T-cell (primary cell): ENCODE data around the gene KLHL24. TPM values are rescaled to one million over a fixed set of nuclear protein-coding genes. Genes with fewer than 3 reads are reported as not detected.
A peak's percentile ranks its signal among the peaks of the same experiment; 100 is the strongest.

Experiments
- ATAC-seq, 4 experiments: fragments of 200-7000 bp in 3 of 4; fragments of 150-1000 bp in 1 of 4; cut with Tn5 transposase; replicated peaks in 1 of 4; 1 replicate in 3 of 4; 2 replicates in 1 of 4; pipeline ENCODE4 v1.10.0; 2021; ENCODE audit warnings: moderate library complexity in 3 of 4, mild to moderate bottlenecking in 2 of 4, moderate number of reproducible peaks in 1 of 4
- CTCF ChIA-PET, 2 donors: fragments of 300-600 bp; sonication (Branson Sonifier 250); formaldehyde crosslinking; loops; one replicate each; lab custom pipeline; 2022; ENCODE audit warnings: antibody characterized with exemption in 2 of 2; lab: Charles Lee
- POLR2A ChIA-PET, 2 donors: fragments of 300-600 bp; sonication (Branson Sonifier 250); formaldehyde crosslinking; loops; one replicate each; lab custom pipeline; 2022; ENCODE audit warnings: antibody characterized with exemption in 2 of 2; lab: Charles Lee
- DNase-seq, 35 experiments: peaks; one replicate each; pipeline versions ENCODE4 v3.0.0 to v3.0.0-alpha.2; 2013 to 2023
- H3K27ac ChIP-seq: one replicate; pipeline ENCODE4 v1.5.1; 2013; ENCODE audit warnings: low read length
- H3K27me3 ChIP-seq, 2 experiments: replicated peaks in 1 of 2; 1 replicate in 1 of 2; 2 replicates in 1 of 2; pipeline versions ENCODE4 v1.6.1 to v1.7.0; 2013; ENCODE audit warnings: low read length in 1 of 2, mixed read lengths in 1 of 2; ENCODE audit not compliant: control insufficient read depth in 2 of 2, insufficient read depth in 2 of 2; ENCODE audit errors: extremely low read depth in 1 of 2
- H3K36me3 ChIP-seq, 2 donors: 1 replicate in 1 of 2; 2 replicates in 1 of 2; pipeline versions ENCODE4 v1.6.1 to v1.7.0; 2013; ENCODE audit warnings: low read length in 1 of 2; ENCODE audit not compliant: control insufficient read depth in 2 of 2, insufficient read depth in 1 of 2; ENCODE audit errors: extremely low read depth in 1 of 2
- H3K4me1 ChIP-seq, 2 experiments: 1 replicate in 1 of 2; 2 replicates in 1 of 2; pipeline versions ENCODE4 v1.6.1 to v1.7.0; 2013; ENCODE audit warnings: low read length in 2 of 2, mixed read lengths in 1 of 2; ENCODE audit not compliant: insufficient read depth in 2 of 2, control insufficient read depth in 1 of 2; ENCODE audit errors: extremely low read depth in 1 of 2
- H3K4me3 ChIP-seq, 2 donors: 1 replicate in 1 of 2; 2 replicates in 1 of 2; pipeline versions ENCODE4 v1.5.1 to v1.7.0; 2013; ENCODE audit warnings: mild to moderate bottlenecking in 2 of 2, low read length in 1 of 2, moderate library complexity in 1 of 2; ENCODE audit not compliant: control insufficient read depth in 1 of 2; ENCODE audit errors: extremely low read depth in 1 of 2
- H3K9me3 ChIP-seq: 2 replicates; pipeline ENCODE4 v1.7.0; 2013
- H3K27ac Mint-ChIP-seq, 2 donors: one replicate each; pipeline ENCODE4 v1.8.0; 2020 to 2021; ENCODE audit warnings: mild to moderate bottlenecking in 2 of 2, mixed read lengths in 2 of 2
- H3K27me3 Mint-ChIP-seq, 2 donors: one replicate each; pipeline ENCODE4 v1.8.0; 2021 to 2022; ENCODE audit warnings: mixed read lengths in 2 of 2
- H3K36me3 Mint-ChIP-seq: one replicate; pipeline ENCODE4 v1.8.0; 2021; ENCODE audit warnings: mixed read lengths
- H3K4me1 Mint-ChIP-seq, 3 donors: one replicate each; pipeline ENCODE4 v1.8.0; 2020 to 2022; ENCODE audit warnings: mixed read lengths in 3 of 3, mild to moderate bottlenecking in 1 of 3
- H3K4me3 Mint-ChIP-seq, 3 donors: one replicate each; pipeline ENCODE4 v1.8.0; 2020 to 2022; ENCODE audit warnings: mild to moderate bottlenecking in 3 of 3, mixed read lengths in 3 of 3, moderate library complexity in 3 of 3
- H3K9me3 Mint-ChIP-seq, 3 donors: one replicate each; pipeline ENCODE4 v1.8.0; 2020 to 2022; ENCODE audit warnings: mixed read lengths in 3 of 3
- WGBS: methylation state at CpG from one replicate; pipeline ENCODE4 v1.1.5; 2013; ENCODE audit warnings: missing lambda C conversion rate; ENCODE audit not compliant: insufficient coverage; 5-methylcytosine and 5-hydroxymethylcytosine counted together
- total RNA-seq, 35 experiments: library from RNA in 6 of 35; stranded (reverse) in 6 of 35; fragments of 120-200 nt in 1 of 35; gene quantifications; one replicate each; pipeline versions ENCODE4 v1.2.1 to v1.2.4 and lab custom pipeline; 2013 to 2026

KLHL24 gene
- total RNA-seq, 5 donors from 2014 or later (not counting 1 experiment from before 2014, with no cell fraction given) = 83.3 to 145 (median 101) TPM

- ATAC-seq (no peak), DNase-seq (no peak)
- Histone ChIP-seq H3K4me1 (no peaks in the 10 kb centered on the region), H3K9me3 (no peaks in the 10 kb centered on the region), H3K27ac (no peak overlapping the region), H3K27me3 (no peaks in the 10 kb centered on the region), H3K36me3 (peaks cover 2 to 63% of the 10 kb centered on the region in 2 donors), H3K4me3 (no peak overlapping the region)
- 100% methylated on average over 1 of the region's 6 CpGs for WGBS
- no peak overlapping the region for H3K4me3 Mint-ChIP-seq
- H3K4me1 Mint-ChIP-seq = no peaks in the 10 kb centered on the region
- ChIA-PET POLR2A (no interaction called here), CTCF (interaction anchor here in 1 of 2 donors (0.5 kb wide), 1 partner anchor 111 kb away, joined by 3 read pairs; no protein-coding TSS in a partner anchor)
- peaks cover 57% of the 10 kb centered on the region for H3K36me3 Mint-ChIP-seq
- H3K27me3 Mint-ChIP-seq = no peaks in the 10 kb centered on the region
- H3K27ac Mint-ChIP-seq = peak overlapping the region in 1 of 2 donors; percentile 23
- H3K9me3 Mint-ChIP-seq = no peaks in the 10 kb centered on the region
These were observed 90.0 kb downstream of the KLHL24 start for GRCh38 chr3:183725387-183725786.

DNA sequence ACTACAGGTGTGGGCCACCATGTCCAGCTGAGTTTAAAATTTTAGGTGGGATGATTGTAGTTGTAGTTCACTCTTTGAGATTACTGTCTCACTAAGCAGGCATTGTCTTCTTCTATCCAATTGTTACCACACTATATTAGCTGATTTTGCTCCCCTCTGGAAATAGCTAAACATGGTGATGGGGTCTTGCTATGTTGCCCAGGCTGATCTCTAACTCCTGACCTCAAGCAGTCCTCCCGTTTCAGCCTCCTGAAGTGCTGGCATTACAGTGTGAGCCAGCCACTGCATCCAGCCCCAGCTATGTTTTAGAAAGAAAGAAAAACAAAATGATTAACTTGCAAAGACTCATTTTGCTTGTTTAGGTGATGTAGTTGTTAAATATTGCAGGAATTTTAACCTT lies 92.8 kb downstream of the KLHL24 start:
- H3K4me3 Mint-ChIP-seq = no peak overlapping the region
- ChIA-PET CTCF (no interaction called here), POLR2A (no interaction called here)
- Histone ChIP-seq H3K36me3 (peaks cover 2 to 58% of the 10 kb centered on the region in 2 donors), H3K4me3 (no peak overlapping the region), H3K27me3 (no peaks in the 10 kb centered on the region), H3K9me3 (no peaks in the 10 kb centered on the region), H3K4me1 (no peaks in the 10 kb centered on the region), H3K27ac (no peak overlapping the region)
- WGBS = no CpG with 5 or more reads among the region's 1 CpG
- no peaks in the 10 kb centered on the region for H3K9me3 Mint-ChIP-seq
- no peak for ATAC-seq
- no peak for DNase-seq
- no peak overlapping the region for H3K27ac Mint-ChIP-seq
- H3K36me3 Mint-ChIP-seq = peaks cover 50% of the 10 kb centered on the region
- H3K27me3 Mint-ChIP-seq = no peaks in the 10 kb centered on the region
- no peaks in the 10 kb centered on the region for H3K4me1 Mint-ChIP-seq

- no peaks in the 10 kb centered on the region for H3K27me3 ChIP-seq
- H3K9me3 ChIP-seq = no peaks in the 10 kb centered on the region
- H3K36me3 ChIP-seq = peaks cover 2 to 60% of the 10 kb centered on the region in 2 donors
- no peak overlapping the region for H3K27ac Mint-ChIP-seq
- WGBS = no CpG with 5 or more reads among the region's 2 CpGs
- no peak for DNase-seq
- CTCF ChIA-PET = interaction anchor here (0.6 to 0.7 kb wide), 2 partner anchors 78 to 300 kb away, joined by 4 to 5 read pairs; no protein-coding TSS in a partner anchor
- H3K4me3 Mint-ChIP-seq = no peak overlapping the region
- no peak overlapping the region for H3K27ac ChIP-seq
- H3K9me3 Mint-ChIP-seq = no peaks in the 10 kb centered on the region
- POLR2A ChIA-PET = no interaction called here
- peaks cover 0 to 5% (median 0%) of the 10 kb centered on the region in 3 donors for H3K4me1 Mint-ChIP-seq
- H3K36me3 Mint-ChIP-seq = peaks cover 67% of the 10 kb centered on the region
- ATAC-seq = no peak
- H3K4me1 ChIP-seq = no peaks in the 10 kb centered on the region
- no peak overlapping the region for H3K4me3 ChIP-seq
- no peaks in the 10 kb centered on the region for H3K27me3 Mint-ChIP-seq
These were observed 94.9 kb downstream of the KLHL24 start for GRCh38 chr3:183730361-183730760.

DNA sequence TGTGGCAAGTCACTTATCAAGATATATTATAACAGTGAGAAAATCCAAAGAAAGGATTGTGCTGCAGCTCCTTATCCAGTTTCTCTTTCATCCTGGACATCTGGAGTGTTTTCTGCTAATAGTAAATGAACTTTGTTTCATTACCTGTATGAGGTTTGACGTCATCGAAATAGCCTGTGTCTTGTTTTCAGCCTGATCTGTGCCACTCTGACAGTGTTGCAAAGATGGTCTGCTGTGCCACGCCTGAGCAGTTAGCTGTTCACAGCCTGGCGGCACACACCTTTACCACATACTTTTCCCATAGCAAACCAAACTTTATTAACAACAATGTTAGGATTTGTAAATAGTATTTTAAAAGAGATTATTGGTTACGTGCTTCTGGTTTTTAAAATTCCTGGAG lies 96.2 kb downstream of the KLHL24 start:
- no peak overlapping the region for H3K27ac Mint-ChIP-seq
- no peaks in the 10 kb centered on the region for H3K9me3 Mint-ChIP-seq
- ChIA-PET POLR2A (no interaction called here), CTCF (no interaction called here)
- no peak for DNase-seq
- H3K4me1 Mint-ChIP-seq = peaks cover 0 to 5% (median 0%) of the 10 kb centered on the region in 3 donors
- Histone ChIP-seq H3K27me3 (no peaks in the 10 kb centered on the region), H3K4me3 (no peak overlapping the region), H3K4me1 (no peaks in the 10 kb centered on the region), H3K36me3 (peaks cover 2 to 61% of the 10 kb centered on the region in 2 donors), H3K27ac (no peak overlapping the region), H3K9me3 (no peaks in the 10 kb centered on the region)
- ATAC-seq = no peak
- WGBS = 100% methylated on average over 3 of the region's 5 CpGs
- H3K36me3 Mint-ChIP-seq = peaks cover 66% of the 10 kb centered on the region
- H3K4me3 Mint-ChIP-seq = no peak overlapping the region
- no peaks in the 10 kb centered on the region for H3K27me3 Mint-ChIP-seq

DNA sequence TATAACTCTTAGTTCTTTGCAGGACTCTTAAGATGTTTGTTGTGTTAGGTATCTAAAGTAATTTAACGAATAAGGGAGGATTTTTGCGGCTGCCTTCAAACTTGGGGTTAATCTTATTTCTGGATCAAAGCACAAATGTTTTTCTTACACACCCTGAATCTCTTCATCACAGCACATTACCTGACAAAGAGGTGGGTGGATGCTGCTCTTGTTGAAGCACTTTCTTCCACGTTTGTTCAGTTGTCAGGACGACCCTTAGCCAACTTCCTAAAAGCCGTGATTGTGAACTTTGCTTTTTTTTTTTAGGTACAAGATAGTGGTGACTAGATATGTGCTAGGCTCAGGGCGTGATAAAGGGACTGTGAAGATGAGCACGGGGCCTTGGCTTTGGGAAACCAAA lies 98.1 kb downstream of the KLHL24 start:
- no peaks in the 10 kb centered on the region for H3K9me3 Mint-ChIP-seq
- peaks cover 2 to 64% of the 10 kb centered on the region in 2 donors for H3K36me3 ChIP-seq
- ATAC-seq = no peak

More for the DNA sequence above, 98.1 kb downstream of the KLHL24 start:
- Histone ChIP-seq H3K4me1 (no peaks in the 10 kb centered on the region), H3K9me3 (no peaks in the 10 kb centered on the region), H3K27me3 (no peaks in the 10 kb centered on the region), H3K27ac (no peak overlapping the region), H3K4me3 (no peak overlapping the region)
- CTCF ChIA-PET = no interaction called here
- Mint-ChIP-seq H3K27ac (no peak overlapping the region), H3K27me3 (no peaks in the 10 kb centered on the region), H3K4me1 (peaks cover 0 to 5% (median 0%) of the 10 kb centered on the region in 3 donors), H3K4me3 (no peak overlapping the region), H3K36me3 (peaks cover 68% of the 10 kb centered on the region)
- DNase-seq = no peak
- POLR2A ChIA-PET = no interaction called here
- WGBS = 64% methylated on average over 4 of the region's 7 CpGs

Other genes with a start within 250 kb of the KLHL24 start
- gene MCF2L2, start 207.0 kb upstream of the KLHL24 start, total RNA-seq = 1 to 10 TPM; 4.8 to 8.1 (median 5.9) TPM
- 10 to 100 TPM; 34.8 to 54.7 (median 52.5) TPM for gene KLHL6, start 79.9 kb upstream of the KLHL24 start, total RNA-seq
- 10 to 100 TPM; 23.8 to 26.2 (median 25.2) TPM for gene YEATS2, start 62.2 kb downstream of the KLHL24 start, total RNA-seq
- 1 to 10 TPM; 1.2 to 3.3 (median 2.1) TPM for gene MAP6D1, start 190.0 kb downstream of the KLHL24 start, total RNA-seq
- gene PARL, start 249.3 kb downstream of the KLHL24 start, total RNA-seq = 10 to 100 TPM; 38.8 to 46.2 (median 41.3) TPM